Stimulated activated CD8-positive, alpha-beta memory T cell treated with anti-CD3 and anti-CD28 coated beads, Interleukin-12 subunit alpha, Interleukin-12 subunit beta, amount 100 ng/mL, for 24 hours (primary cell): ENCODE data around the gene CTNNBIP1.
A peak's percentile ranks its signal among the peaks of the same experiment; 100 is the strongest.

Experiments
- DNase-seq: peaks from one replicate; pipeline ENCODE4 v3.0.0-alpha.2; 2020; ENCODE audit errors: extremely low read depth

The CTNNBIP1 gene

DNA sequence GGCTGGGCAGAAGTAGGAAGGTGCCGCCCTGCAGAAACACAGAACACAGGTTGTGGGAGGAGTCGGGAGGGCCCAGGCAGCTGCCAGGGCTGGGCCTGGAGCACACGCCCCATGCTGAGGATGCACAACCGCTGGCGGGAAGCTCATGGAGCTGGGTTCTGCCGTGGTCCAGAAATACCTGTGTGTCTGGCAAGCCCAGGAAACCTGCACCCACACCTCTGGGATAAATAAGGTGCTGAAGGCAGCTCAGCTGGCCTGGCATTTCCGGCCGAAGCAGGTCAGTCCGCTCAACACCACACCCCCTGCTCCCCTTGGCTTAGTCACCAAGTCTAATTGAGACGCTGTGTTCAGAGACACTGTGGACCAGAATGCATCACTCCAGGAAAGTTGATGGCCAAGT is 32.1 kb downstream of the CTNNBIP1 start:
- DNase-seq, result no peak

DNA sequence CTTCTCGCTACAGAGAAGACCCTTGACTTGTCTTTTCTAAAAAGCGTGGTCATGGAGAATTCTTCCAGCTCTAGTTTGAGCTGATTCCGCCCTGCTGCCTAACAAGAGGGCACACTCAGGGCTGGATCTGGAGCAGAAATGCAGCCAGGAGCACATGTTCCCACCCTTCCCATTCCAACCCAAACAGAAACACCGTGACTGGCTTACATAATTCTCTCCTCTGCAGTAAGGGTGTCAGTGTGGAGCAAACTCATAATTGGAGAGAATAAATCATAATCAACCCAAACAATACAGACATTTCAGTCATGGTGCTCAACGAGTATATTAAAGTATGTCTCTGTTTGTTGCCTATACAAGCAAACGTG is 34.5 kb downstream of the CTNNBIP1 start:
- no peak for DNase-seq

GRCh38 chr1:9874959-9875635 is 35.0 kb downstream of the CTNNBIP1 start:
- peak; percentile 39 for DNase-seq

DNA sequence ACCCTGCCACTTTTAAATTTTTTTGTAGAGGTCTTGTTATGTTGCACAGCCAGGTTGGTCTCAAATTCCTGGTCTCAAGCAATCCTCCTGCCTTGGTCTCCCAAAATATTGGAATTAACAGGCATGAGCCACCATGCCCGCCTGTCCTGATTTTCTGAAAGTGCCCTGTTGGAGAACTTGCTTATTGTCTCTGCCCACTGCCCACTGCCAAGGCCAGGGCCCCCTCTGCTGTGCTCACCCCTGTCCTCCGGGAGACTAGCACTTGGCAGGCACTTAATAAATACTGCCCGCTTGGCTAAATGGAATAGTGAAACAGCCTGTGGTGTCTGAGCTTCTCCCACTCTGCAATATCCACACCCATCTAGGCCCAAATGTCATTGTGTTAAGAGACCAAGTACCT is 35.7 kb downstream of the CTNNBIP1 start:
- no peak for DNase-seq

DNA sequence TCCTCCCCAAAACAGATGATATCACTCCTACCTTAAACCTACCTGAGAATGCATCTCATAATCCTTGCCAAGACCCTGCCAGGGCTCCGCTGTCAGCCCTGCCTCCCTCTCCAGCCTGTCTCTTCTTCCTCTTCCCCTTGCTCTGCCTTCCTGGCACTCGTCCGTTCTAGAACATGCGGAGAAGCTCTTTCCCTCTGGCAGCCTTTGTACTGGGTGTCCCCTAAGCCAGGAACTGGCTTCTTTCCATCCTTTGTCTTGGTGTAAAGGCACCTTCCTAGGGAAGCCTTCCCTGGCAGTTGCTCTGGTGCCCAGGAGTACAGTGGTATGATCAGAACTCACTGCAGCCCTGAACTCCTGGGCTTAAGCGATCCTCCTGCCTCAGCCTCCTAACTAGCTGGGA is 36.1 kb downstream of the CTNNBIP1 start:
- no peak for DNase-seq

DNA sequence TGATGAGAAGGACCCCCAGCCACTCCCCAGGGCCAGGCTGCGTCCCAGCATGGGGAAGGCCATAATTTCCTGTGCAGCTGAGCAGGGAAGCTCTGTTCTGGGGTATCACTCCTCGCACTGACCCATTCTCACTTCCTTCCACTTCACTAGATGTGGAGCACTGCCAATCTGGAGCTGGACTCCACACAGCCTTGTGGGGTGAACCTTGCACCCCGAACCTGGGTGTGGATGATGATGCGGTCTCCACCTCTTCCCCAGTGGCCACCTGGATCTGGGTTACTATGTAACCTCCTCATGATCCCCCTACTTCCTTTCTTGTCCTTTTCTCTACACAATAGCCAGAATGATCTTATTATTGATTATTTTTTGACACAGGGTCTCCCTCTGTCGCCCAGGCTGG is 36.7 kb downstream of the CTNNBIP1 start:
- DNase-seq, result no peak

GRCh38 chr1:9872430-9873165 is 37.5 kb downstream of the CTNNBIP1 start:
- DNase-seq, result no peak

DNA sequence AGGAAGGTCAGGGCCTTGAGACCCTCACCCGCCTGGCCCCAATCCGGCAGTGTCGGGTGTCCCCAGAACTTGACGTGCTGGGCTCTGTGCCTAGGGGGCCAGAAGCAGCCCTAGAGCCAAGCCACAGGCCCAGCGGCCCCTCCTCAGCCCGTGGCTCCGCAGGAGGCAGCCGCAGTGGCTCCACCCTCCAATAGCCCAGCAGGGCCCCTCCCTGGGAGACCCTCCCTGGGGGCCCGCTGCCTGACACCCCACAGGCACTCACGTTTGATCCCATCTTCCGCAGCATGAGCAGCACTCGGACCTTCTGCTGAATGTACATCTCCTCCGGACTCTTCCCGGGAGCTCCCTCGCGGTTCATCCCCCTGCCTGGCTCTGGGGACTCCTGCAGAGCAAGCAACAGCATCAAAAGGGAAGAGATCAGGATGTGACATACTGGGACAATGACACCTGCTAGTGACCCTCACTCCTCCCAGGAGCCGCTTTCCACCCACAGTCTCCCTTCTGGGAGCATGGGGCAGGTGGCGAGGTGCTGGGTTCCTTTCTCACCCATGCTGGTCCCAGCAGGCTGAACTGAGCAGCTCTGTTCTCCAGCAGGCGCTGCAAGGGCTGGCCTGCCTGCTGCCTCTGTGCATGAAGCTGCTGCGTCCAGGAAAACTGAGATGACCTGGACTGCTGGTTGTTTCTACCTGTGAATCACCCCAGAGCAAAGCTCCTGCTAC is 38.2 kb downstream of the CTNNBIP1 start:
- DNase-seq, result no peak

GRCh38 chr1:9871021-9871420 is 39.0 kb downstream of the CTNNBIP1 start:
- no peak for DNase-seq

GRCh38 chr1:9870572-9870971 is 39.5 kb downstream of the CTNNBIP1 start:
- DNase-seq, result no peak

DNA sequence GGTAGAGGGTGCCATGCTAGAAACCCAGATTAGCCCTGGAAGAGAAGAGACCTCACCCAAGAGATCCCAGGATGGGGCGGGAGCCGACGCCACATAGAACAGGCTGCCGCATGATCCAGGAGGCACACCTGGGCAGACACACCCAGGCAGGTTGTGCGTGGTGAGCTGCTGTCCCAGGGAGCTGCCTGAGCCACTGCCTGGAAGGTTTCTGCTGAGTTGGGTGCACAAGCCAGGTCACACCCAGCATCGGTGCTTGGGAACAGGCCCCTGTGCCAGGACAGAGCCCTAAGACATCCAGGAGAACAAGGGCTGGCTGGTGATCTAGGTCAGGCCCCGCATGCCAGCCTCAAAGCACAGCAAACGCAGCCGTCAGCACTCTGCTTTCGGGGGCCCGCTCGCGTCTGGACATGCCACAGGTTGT is 40.2 kb downstream of the CTNNBIP1 start:
- no peak for DNase-seq

- DNase-seq, result no peak
These were observed 41.9 kb downstream of the CTNNBIP1 start for GRCh38 chr1:9868244-9868590.

DNA sequence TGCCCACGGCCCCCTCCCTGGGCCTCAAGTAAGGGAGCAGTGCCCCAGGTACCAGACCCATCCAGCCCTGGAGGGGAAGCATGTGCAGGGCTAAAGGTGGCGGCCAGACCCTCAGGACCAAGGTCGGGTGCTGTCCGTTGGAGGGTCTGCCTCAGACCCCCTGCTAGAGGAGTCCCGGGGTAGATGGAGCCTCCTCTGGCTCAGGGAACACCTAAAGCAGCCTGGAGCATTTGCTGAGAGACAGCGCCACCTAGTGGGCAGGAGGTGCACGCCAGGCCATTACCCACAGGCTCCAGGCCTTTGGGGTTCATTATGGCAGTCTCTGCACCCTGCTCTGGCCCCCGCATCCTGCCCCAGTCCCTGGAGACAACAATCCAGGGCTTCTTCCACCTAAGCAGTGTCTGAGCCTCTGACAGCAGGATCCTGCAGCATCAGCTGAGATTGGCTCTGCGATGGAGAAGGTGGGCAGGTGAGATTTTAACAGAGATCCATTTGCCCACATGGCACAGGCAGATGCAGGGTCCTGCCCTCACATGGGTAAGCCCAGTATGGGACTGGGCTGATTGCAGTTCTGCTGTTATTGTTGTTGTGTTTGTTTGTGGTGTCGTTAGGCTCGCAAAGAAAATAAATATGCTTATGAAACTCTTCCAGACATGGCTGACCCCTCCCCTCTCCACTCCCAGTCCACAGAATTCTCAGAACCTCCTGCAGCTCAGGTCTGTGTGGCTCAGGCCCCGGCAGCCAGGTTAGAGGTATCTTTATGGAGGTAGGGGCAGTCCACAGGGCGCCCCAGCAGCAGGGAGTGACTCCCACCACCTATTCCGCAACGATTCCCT is 42.4 kb downstream of the CTNNBIP1 start:
- peak; percentile 54 for DNase-seq

- DNase-seq, result no peak
These were observed 43.2 kb downstream of the CTNNBIP1 start for GRCh38 chr1:9866836-9867235.

DNA sequence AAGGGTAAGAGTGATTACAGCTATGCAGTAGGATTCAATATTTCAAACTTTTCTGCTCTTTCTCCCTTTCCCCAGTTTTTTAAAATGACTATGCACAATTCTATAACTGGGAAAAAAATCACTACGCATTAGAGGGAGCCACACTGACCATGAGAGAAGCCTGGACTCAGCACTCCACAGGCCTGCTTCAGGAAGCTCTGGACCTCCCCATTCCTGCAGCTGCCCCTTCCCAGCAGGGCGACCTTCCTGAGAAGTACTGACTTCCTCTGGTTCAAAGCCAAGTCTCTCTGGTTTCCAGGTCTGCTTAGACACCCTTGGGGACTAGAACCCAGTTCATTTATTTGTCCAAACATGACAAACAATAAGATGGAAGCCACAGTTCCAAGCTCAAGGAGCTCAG is 44.3 kb downstream of the CTNNBIP1 start:
- no peak for DNase-seq

DNA sequence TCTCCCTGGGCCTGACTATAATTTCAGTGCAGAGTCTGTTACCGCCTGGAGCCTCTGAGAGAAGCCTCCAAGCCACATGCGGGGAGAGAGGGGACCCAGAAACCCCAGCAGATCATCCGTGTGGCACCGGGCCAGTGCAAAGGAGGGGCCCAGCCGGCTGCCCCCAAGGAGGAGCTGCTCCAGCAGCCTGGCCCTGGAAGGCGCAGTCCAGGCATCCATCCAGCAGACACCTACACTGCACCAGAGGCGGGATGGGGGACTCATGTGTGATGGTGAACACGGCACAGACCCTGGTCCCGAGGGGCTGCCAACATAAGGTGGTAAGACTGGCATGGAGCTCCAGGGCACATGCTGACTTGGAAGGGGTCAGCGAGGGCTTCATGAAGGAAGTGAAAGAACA is 46.7 kb downstream of the CTNNBIP1 start:
- no peak for DNase-seq

- DNase-seq, result no peak
These were observed 48.7 kb downstream of the CTNNBIP1 start for GRCh38 chr1:9861360-9861759.

- no peak for DNase-seq
These were observed 49.2 kb downstream of the CTNNBIP1 start for GRCh38 chr1:9860887-9861286.

- no peak for DNase-seq
These were observed 50.6 kb downstream of the CTNNBIP1 start for GRCh38 chr1:9859281-9860014.

DNA sequence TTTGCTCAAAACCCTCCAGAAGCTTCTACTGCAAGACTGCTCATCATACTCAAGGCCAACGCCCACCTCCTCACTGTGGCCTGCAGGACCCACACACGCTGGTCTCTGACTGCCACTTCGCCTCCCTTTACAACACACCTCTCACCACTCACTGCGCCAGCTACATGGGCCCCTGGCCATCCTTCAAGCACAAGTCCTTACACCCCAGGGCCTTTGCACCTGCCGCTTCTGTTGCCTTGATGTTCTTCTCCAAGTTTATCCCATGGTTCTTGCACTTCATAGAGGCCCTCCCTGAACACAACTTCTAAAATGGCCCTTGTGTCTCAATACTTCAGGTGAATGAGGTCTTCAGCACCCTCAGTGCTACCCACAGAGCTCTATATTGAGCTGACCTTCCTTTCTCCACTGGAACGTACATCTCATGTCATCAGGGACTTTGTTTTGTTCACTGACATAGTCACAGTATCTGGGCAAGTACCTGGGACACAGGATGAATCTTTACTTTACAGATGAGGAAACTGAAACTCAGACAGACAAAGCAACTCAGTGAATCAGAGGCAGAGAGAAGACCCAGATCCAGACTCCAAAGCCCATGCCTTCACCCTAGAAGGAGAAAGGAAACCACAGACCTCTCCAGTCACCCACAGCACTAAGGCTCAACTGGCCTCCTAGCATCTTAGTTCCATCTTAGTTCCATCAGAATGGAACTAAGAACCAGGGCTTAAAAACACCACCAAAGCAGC is 51.6 kb downstream of the CTNNBIP1 start:
- no peak for DNase-seq

DNA sequence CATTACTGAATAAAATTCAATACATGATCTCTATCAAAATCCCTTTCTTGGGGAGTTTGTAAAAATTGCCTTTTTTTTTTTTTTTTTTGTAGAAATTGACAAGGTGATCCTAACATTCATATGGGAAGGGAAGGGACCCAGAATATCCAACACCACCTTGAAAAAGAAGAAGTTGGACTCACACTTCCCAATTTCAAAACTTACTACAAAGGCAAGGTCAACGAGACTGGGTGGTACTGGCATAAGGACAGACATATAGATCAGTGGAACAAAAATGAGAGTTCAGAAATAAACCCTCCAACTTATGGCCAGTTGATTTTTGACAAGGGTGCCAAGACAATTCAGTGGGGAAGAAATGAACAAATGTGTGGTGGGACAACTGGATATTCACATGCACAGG is 54.9 kb downstream of the CTNNBIP1 start:
- DNase-seq, result no peak
